HK-2 (cell line): Measurements from ENCODE around the gene CD2AP.
A peak's percentile ranks its signal among the peaks of the same experiment; 100 is the strongest.
"Not testable (repeated sequence)": the region's sequence is repeated elsewhere in the genome, so short reads cannot be mapped to it uniquely, and the experiment has no call there.

Experiments used
- DNase-seq: peaks from one replicate; pipeline ENCODE4 v3.0.0-alpha.2; 2018; ENCODE audit not compliant: unreplicated experiment

Gene CD2AP, protein sequence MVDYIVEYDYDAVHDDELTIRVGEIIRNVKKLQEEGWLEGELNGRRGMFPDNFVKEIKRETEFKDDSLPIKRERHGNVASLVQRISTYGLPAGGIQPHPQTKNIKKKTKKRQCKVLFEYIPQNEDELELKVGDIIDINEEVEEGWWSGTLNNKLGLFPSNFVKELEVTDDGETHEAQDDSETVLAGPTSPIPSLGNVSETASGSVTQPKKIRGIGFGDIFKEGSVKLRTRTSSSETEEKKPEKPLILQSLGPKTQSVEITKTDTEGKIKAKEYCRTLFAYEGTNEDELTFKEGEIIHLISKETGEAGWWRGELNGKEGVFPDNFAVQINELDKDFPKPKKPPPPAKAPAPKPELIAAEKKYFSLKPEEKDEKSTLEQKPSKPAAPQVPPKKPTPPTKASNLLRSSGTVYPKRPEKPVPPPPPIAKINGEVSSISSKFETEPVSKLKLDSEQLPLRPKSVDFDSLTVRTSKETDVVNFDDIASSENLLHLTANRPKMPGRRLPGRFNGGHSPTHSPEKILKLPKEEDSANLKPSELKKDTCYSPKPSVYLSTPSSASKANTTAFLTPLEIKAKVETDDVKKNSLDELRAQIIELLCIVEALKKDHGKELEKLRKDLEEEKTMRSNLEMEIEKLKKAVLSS

DNA sequence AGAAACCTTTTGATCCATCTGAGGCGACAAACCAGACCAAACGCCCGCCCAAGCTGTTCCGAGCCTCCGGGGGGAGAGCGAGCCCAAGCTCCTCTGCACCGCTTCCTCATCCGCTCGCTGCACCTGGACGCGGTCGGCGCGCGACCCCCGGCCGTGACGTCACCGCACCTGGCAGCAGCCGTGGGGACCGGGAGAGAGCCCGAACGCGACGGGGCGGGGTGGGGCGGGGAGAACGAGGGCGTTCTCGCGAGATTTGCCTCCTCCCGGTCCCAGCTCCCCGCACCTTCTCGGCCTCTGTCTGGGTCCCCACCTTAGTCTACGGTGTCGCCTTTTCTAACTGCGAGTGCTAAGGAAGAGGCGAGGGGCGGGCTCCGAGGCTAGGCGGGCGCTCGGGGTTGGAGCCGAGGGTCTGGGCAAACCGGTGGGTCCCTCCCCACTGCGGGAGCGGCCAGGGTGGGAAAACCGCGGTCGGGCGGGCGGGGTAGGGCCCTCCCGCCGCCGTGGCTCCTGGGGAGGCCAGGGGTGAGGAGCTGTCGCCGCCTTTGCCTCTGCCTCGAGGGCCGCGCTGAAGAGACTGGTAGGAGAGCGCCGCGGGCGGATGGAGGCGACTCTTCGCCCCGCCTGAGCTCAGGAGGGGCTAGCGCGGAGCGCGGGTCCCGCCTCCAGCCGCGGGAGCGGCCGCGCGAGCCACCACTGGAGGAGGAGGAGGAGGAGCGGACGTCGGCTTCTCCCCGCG lies at the start of gene CD2AP:
Gene CD2AP (plus strand): TSS at position 293 of the 736 bp plus-strand sequence. CDS start 456 bp downstream, outside the sequence.
- DNase-seq = peak; percentile 94

DNA sequence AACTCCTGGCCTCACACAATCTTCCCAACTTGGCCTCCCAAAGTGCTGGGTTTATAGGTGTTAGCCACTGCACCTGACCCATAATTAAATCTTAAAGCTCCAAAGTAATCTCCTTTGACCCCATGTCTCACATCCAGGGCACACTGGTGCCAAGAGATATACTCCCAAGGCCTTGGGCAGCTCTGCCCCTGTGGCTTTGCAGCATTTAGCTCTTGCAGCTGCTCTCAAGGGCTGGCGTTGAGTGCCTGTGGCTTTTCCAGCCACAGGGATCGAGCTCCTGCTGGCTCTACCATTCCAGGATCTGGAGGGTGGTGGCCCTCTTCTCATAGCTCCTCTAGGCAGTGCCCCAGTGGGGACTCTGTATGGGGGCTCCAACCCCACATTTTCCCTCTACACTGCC lies 49.3 kb upstream of the CD2AP start:
- no peak for DNase-seq

DNA sequence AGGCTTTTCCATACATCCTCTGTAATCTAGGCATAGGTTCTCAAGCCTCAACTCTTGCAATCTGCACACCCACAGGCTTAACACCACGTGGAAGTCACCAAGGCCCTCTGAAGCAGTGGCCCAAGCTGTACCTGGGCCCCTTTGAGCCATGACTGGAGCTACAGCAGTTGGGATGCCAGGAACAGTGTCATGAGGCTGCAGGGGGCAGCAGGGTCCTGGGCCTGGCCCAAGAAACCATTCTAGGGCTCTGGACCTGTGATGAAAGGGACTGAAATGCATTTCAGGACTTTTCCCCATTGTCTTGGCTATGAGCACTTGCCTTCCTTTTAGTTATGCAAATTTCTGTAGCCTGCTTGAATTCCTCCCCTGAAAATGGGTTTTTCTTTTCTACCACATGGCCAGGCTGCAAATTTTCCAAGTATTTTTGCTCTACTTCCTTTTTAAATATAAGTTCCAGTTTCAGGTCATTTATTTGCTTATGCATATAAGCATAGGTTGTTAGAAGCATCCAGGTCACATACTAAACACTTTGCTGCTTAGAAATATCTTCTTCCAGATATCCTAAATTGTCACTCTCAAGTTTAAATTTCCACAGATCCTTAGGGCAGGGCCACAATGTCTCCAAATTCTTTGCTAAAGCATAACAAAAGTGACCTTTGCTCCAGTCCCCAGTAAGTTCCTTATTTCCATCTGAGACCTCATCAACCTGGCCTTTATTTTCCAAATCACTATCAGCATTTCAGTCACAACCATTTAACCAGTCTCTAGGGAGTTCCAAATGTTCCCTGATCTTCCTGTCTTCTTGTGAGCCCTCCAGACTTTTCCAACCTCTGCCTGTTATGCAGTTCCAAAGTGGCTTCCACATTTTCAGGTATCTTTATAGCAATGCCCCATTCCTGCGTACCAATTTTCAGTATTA lies 48.6 kb upstream of the CD2AP start:
- DNase-seq = no peak

DNA sequence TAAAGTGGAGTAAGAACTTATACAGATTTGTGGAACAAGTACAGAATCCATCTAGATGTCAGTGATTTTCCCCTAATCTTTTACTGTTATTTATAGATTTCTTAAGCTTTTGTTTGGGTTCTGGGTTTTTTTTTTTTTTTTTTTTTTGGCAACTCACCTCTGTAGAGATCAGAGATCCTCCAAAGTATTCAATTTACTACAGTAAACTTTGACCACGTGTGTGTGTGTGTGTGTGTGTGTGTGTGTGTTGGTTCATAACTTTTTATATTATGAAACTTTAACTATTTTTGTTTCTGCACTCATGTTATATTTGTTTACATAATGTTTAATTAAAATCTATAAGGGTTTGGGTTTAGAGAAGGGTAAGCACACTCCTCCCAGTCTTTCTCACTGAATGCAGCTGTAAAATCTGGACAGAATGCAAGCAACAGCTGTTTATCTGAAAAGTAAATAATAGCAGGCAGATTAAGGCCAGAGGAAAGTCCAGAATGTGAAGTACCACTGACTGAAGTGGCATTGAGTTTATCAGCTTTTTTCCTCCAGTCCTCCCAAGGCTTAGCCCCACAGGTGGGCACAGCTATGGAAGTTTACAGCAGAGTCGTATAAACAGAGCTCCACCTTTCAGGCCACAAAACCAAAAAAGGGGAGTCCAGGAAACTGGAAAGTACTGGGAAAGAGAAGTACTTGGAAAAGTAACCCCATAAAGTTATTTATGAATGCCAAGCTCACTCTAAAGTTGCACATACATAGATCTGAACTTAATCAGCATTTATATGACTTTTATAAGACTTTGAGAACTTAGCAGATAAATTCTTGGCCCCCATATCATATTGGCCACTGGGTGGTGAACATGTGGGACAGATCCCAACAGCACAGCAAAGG lies 43.0 kb upstream of the CD2AP start:
- no peak for DNase-seq

DNA sequence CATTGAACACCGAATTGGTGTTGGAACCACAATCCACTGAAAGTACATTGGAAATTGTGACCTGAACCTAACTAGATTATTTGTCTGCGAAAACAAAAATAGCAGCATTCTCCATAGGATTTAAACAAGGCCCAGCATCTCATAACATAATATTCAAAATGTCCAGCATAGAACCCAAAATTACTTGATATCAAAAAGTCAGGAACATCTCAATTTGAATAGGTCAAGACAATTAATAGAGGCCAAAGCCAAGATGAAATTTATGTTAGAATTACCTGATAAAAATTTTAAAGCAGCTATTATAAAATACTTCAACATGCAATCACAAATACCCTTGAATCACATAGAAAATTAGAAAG lies 42.4 kb upstream of the CD2AP start:
- DNase-seq = no peak

DNA sequence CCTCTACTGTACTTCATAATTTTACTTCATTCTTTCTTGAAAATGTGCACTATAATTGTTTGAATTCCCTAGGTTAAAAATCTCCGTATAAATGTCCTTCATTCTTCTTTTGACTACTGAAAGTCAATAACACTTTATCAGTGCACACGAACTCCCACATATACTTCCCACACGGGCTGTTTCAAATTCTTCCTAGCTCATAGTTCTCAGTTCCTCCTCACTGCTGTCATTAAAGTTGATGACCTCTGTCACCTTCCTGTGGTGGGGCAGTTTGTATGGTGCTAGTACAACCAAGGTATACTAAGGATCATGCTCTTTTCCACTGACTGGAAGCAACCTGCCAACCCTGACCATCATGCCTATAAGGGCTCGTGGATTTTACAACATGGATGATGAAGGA lies 40.0 kb upstream of the CD2AP start:
- DNase-seq = no peak

DNA sequence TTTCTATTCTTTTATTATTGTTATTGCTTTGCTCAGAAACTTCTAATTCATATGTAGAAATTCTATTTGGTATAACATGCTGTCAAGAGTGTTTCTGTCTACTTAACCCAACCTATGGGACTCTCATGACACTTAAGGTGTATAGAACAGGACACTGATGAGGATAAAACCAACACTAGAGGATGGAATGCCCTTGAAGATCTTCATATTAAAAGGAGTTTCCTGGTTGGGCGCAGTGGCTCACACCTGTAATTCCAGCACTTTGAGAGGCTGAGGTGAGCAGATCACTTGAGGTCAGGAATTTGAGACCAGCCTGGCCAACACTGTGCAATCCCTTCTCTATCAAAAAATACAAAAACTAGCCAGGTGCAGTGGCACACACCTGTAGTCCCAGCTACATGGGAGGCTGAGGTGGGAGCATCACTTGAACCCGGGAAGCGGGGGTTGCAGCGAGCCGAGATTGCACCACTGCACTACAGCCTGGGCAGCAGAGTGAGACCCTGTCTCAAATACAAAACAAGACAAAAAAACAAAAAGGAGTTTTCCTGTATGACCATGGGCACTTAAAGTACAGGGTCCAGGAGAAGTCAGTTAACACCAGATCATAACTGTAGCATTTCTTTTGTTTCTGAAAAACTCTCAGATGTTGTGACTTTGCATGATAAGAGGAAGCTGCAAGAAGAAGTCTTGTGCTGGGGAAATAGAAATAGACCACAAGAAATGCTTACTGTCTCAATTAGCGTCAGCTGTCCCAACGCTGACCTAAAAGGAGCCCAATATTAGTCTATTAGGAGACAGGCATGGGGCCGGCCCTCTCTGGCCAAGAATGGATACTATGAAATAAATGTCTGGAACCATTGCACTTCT lies 38.9 kb upstream of the CD2AP start:
- DNase-seq = no peak

DNA sequence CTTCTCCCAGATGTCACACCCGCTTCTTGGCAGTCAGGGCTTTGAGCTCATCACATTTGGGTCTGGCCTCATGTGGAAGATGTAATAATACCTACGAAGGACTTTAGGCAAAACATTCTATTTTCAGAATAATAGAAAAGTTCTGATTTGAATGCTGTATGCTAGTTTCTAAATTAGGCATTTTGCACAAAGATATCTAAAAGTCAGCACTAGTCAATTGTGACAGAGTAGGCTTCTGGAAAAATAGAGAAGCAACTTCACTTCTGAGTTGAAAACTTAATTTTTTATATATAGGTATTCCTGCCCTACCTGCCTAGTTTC lies 38.3 kb upstream of the CD2AP start:
- DNase-seq = no peak

DNA sequence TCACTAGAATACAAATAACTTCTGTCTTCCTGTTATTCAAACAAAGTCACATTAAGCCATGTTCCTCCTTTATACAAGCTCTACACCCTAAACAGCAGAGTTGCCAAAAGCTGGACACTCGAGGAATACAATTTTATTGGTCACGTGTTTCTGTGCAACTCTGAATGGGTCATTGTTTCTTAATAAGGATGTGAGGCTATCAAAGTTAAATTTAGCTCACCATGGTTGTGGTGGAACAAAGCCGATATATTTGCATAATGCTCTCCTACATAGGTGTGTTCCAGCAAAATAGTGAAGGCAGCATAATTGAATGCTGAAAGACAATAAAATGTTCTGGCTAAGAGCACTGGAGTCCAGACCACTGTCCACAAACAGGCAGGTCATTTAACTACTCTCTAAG lies 36.9 kb upstream of the CD2AP start:
- DNase-seq = no peak

DNA sequence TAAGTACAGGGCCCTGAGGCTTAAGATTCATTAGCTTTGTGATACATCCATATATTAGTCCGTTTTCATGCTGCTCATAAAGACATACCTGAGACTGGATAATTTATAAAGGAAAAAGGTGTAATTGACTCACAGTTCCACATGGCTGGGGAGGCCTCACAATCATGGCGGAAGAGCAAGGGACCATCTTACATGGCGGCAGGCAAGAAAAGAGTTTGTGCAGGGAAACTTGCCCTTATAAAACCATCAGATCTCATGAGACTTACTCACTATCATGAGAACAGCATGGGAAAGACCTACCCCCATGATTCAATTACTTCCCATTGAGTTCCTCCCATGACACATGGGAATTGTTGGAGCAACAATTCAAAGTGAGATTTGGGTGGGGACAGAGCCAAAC lies 32.6 kb upstream of the CD2AP start:
- not testable (repeated sequence) for DNase-seq

DNA sequence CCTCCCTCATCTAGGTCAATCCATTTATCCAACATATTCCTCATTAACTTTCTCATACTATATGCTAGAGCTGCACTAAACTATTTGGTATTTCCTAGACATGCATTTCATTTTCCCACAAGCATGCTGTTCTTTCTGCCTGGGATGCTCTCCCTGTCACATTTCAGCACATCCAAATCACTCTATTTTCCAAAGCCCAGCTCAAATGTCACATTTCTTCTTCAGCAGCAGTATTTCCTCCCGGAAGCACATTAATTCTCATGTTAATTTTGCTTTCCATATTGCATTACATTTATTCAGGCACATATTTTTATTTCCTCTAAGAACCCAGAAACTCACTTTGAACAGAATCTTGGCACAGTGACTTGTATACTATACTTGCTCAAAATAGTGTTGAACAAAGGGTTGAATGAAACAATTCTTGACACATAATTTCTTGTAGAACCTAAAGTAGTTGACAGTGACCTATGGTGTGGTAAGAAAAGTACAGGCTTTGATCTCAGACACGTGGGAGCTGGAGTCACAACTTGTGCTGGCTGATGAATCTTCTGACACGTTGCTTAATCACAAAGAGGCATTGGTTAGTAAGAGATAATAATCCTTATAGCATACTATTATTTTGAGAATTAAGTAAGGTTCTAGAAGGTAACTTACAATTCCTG lies 30.8 kb upstream of the CD2AP start:
- no peak for DNase-seq

DNA sequence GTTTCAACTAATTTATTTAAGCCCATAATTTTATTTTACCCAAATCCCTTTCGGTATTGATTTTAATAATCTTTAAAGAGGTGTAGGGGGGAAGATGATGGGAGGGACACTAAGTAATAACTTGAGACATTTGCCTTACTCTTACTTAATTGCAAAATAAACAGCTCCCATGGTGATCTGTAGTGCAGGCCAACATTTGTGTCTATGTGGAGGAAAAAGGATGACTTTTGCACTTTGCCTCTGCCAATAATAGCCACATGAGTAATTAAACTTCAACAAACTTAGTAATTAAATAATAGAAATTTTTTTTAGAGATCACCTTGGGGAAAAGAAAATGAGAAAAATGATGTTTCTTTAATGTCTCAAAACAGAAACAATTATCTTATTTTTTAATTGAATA lies 29.9 kb upstream of the CD2AP start:
- DNase-seq = no peak

DNA sequence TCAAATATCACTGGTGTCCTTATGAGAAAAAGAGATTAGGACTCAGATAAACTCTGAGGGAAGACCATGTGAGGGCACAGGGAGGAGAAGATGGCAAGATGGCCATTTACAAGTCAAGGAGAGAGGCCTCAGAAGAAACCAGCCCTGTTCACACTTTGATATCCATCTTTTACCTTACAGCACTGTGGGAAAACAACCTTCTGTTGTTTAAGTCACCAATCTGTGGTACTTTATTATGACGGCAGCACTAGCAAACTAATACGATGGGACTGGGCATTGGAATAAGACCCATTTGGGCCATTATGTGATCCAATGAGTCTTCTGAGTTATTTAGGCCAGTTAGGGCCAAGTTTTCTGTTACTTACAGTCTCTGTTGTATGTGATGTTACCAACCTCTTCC lies 26.4 kb upstream of the CD2AP start:
- DNase-seq = no peak

DNA sequence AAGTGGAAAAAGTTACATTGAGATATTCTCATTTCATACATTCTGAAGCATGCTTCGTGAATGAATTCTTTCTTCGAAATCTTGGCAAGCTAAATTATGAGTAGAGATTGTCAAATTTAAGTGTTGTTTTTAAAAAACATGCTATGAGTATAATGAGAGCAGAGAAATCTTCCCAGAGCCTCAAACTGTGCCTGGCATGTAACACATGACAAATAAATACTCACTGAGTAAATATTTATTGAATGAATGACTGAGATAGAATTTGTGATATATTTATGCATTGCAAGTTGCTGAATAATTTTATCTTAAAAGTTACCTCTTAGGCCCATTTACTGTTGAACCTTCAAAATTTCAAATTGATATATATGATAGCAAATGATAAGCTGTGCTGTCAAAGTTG lies 24.7 kb upstream of the CD2AP start:
- DNase-seq = no peak

DNA sequence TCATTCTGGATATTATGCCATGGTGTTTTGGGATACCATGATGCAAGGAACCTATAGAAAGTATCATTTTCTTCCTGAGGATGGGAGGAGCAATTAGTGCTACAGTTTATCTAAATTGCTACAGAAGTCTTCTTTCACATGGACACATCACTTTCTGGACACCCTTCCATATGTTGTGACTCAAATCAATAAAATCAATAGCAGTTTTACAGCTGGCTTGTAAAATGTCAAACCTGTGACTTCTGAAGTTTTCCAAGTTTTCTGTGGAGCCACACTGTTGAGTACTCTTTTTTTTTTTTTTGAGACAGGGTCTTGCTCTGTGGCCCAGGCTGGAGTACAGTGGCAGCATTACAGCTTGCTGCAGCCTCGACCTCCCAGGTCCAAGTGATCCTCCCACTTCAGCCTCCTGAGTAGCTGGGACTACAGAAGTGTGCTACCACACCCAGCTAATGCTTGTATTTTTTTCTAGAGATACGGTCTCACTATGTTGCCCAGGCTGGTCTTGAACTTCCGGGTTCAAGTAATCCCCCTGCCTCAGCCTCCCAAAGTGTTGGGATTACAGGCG lies 24.1 kb upstream of the CD2AP start:
- DNase-seq = no peak

DNA sequence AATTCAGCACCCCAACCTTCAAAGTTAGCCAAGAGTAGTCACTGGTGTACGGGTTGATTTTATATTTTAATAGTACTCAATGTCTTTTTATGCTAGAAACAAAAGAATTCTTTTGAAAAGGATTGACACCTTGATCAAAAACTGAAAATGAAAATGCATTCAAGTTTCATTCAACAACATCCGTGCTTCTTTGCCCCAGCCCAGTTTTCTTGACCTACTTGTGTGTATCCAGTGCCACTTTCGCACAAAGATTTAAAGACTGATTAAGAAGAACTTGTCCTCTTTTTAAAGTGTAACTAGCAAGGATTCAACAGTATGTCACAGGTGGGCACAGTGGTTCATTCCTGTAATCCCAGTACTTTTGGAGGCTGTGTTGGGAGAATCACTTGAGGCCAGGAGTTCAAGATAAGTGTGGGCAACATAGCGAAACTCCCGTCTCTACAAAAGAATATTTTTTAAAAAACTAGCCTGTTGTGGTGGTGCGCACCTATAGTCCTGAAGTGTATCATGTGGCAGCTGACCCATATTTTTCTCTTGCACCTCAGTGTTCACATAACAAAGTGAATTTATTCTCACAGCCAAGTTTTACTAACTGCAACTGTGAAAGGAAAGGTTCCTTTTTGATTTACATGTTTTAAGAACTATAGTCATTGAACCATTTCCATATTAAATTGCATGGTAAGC lies 22.7 kb upstream of the CD2AP start:
- DNase-seq = no peak

DNA sequence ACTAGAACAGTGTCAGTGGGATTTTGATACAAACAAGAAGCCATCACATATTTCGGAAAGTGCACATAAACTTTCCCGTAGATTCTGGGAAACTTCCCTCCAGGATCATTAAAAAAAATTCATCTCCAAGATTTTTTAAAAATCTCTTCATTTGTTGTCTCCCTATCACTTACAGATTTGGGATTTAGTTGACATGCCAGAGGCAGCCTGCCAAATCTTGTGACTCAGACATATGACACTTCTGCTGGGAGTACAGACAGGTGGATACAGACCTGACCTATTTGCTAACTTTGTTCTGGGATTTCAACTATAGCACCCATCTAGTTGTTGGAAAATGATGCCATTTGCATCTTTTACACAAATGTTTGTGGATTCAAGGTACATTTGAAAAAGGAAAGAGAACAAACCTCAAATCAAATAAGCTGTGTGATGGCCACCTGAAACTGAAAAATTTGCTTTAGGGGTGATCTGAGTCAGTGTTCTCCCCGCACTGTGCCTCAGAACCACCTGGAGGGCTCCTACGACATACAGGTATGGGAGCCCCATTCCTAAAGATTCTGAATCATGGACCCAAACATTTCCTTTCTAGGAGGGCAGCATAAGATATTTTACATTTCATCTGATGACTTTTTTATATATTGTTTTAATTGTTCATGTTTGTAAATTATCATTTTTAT lies 21.9 kb upstream of the CD2AP start:
- no peak for DNase-seq

DNA sequence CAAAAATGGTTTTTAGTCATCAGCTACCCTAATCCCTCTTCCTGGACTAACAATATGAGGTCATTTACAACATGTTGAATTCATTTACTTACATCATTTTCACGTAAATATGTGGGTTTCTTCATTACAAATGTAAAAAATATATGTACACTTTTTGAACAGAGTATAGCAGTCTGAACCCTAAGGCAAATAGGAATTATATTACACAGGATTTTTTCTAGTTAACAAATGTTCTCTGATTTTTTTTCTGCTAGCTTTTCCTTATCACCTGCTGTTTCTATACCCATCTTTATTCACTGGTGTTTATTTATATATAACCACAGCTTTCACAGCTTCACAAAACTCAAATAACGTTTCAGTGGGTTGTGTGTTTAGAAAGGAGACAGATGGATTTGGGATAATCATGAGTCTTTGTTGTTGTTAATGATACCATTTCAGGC lies 21.0 kb upstream of the CD2AP start:
- DNase-seq = no peak
